ENCODE measurements around the gene XPO6. TPM values are rescaled to one million over a fixed set of nuclear protein-coding genes. Genes with fewer than 3 reads are reported as not detected.

The XPO6 gene
- polyA plus RNA-seq, 1 donor (not counting 4 experiments of a cell fraction or from before 2014, with no cell fraction given): 127 TPM

DNA sequence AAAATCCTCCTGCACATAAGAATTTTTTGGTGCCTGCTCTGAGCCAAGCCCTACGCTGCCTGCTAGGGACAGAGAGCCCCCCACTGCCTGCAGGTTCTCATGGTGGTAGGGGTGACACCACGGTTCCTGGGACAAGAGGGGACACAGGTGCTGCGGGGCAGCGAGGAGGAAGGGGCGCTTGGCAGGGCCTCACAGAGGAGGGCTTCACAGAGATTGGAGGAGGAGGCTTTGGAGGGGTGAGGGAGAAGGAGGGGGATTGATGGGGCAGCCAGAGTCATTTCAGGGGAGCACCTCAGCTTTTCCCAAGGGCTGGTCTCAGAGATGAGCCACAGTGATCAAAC lies 118.4 kb downstream of the XPO6 start:
- DNase-seq (ENCODE audit: low read depth, low spot score) (no peak), FAIRE-seq (no peak)
- H3K9me1 ChIP-seq (ENCODE audit: control insufficient read depth, extremely low read depth, insufficient read depth, low read length): no peaks in the 10 kb centered on the region
- H3K4me2 ChIP-seq (ENCODE audit: control insufficient read depth, extremely low read depth, insufficient read depth, low read depth, low read length): peak overlapping the region; percentile 27
- H3K9me3 ChIP-seq (ENCODE audit: control insufficient read depth, low read depth, low read length): no peaks in the 10 kb centered on the region
- no peak overlapping the region for H3K9ac ChIP-seq (ENCODE audit: control insufficient read depth, extremely low read depth, insufficient read depth, low read length)
- H2AFZ ChIP-seq (ENCODE audit: control insufficient read depth, low read length): no peak overlapping the region
- H4K20me1 ChIP-seq (ENCODE audit: control insufficient read depth, extremely low read depth, insufficient read depth, low read length): no peaks in the 10 kb centered on the region
- dilution Hi-C loops (cut with MboI; ENCODE audit: extremely low pct_ligation_motif_present, low sequenced_read_pairs): no loop called here
- H3K4me3 ChIP-seq (ENCODE audit: control insufficient read depth in 2 of 3, extremely low read depth in 1 of 3, insufficient read depth in 2 of 3, low read depth in 1 of 3, low read length in 3 of 3): no peak overlapping the region
- no peak overlapping the region for H3K27ac ChIP-seq (ENCODE audit: control insufficient read depth, insufficient read depth, low read length)
- H3K79me2 ChIP-seq (ENCODE audit: control insufficient read depth, insufficient read depth, low read length): no peaks in the 10 kb centered on the region
- no peak for TF ChIP-seq EZH2 (IDR thresholded peaks at IDR 0.05; ENCODE audit: low read length)
- TF ChIP-seq, protein P1, sequence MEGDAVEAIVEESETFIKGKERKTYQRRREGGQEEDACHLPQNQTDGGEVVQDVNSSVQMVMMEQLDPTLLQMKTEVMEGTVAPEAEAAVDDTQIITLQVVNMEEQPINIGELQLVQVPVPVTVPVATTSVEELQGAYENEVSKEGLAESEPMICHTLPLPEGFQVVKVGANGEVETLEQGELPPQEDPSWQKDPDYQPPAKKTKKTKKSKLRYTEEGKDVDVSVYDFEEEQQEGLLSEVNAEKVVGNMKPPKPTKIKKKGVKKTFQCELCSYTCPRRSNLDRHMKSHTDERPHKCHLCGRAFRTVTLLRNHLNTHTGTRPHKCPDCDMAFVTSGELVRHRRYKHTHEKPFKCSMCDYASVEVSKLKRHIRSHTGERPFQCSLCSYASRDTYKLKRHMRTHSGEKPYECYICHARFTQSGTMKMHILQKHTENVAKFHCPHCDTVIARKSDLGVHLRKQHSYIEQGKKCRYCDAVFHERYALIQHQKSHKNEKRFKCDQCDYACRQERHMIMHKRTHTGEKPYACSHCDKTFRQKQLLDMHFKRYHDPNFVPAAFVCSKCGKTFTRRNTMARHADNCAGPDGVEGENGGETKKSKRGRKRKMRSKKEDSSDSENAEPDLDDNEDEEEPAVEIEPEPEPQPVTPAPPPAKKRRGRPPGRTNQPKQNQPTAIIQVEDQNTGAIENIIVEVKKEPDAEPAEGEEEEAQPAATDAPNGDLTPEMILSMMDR (optimal IDR thresholded peaks at IDR 0.05 in 1 of 3, IDR thresholded peaks at IDR 0.05 in 1 of 3, conservative IDR thresholded peaks at IDR 0.05 in 1 of 3; ENCODE audit: extremely low read depth in 1 of 3, insufficient read depth in 2 of 3, low read length in 3 of 3): no peak
- H3K4me1 ChIP-seq (ENCODE audit: control insufficient read depth, extremely low read depth, insufficient read depth, low read length): peaks cover 10% of the 10 kb centered on the region
- H3K36me3 ChIP-seq (ENCODE audit: control insufficient read depth in 2 of 2, extremely low read depth in 1 of 2, insufficient read depth in 2 of 2, low read length in 2 of 2): peaks cover 10 to 11% of the 10 kb centered on the region in 2 experiments
- no peaks in the 10 kb centered on the region for H3K27me3 ChIP-seq (ENCODE audit: control insufficient read depth, extremely low read depth, insufficient read depth, low read length)

DNA sequence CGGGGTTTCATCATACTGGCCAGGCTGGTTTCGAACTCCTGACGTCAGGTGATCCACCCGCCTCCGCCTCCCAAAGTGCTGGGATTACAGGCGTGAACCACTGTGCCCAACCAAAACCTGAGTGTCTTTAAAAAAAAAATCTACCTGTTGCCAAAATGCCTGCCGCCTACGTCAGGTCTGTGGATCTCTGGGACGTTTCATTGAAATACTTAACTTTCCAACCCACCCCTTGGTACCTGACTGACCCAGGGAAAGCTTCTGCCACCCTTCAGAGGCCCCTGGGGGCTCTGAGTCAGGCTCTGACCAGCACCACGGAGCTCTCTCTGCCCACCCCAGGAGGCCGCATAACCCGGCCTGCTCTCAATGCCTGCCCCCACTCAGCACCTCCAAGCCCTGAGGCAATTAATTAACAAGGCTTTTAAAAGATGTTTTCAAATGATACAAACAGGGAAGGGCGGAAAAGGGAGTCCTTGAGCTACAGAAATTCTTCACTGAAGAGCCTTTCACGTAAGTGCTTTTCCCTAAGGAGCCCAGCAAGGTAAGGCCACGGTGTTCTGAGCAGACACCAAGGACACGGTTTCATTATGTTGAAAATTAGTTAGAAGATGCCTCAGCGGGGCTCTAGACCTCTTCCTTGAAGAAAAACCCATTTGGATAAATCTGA lies 118.9 kb downstream of the XPO6 start:
- TF ChIP-seq, protein P1 (optimal IDR thresholded peaks at IDR 0.05 in 1 of 3, IDR thresholded peaks at IDR 0.05 in 1 of 3, conservative IDR thresholded peaks at IDR 0.05 in 1 of 3; ENCODE audit: extremely low read depth in 1 of 3, insufficient read depth in 2 of 3, low read length in 3 of 3): no peak
- TF ChIP-seq EZH2 (IDR thresholded peaks at IDR 0.05; ENCODE audit: low read length): no peak
- Histone ChIP-seq H3K4me1 (ENCODE audit: control insufficient read depth, extremely low read depth, insufficient read depth, low read length) (peaks cover 10% of the 10 kb centered on the region), H3K4me2 (ENCODE audit: control insufficient read depth, extremely low read depth, insufficient read depth, low read depth, low read length) (peak overlapping the region; percentile 27), H3K9me1 (ENCODE audit: control insufficient read depth, extremely low read depth, insufficient read depth, low read length) (no peaks in the 10 kb centered on the region), H3K27me3 (ENCODE audit: control insufficient read depth, extremely low read depth, insufficient read depth, low read length) (no peaks in the 10 kb centered on the region), H2AFZ (ENCODE audit: control insufficient read depth, low read length) (no peak overlapping the region), H3K36me3 (ENCODE audit: control insufficient read depth in 2 of 2, extremely low read depth in 1 of 2, insufficient read depth in 2 of 2, low read length in 2 of 2) (peaks cover 5 to 7% of the 10 kb centered on the region in 2 experiments), H3K4me3 (ENCODE audit: control insufficient read depth in 2 of 3, extremely low read depth in 1 of 3, insufficient read depth in 2 of 3, low read depth in 1 of 3, low read length in 3 of 3) (no peak overlapping the region), H4K20me1 (ENCODE audit: control insufficient read depth, extremely low read depth, insufficient read depth, low read length) (no peaks in the 10 kb centered on the region), H3K79me2 (ENCODE audit: control insufficient read depth, insufficient read depth, low read length) (no peaks in the 10 kb centered on the region), H3K9ac (ENCODE audit: control insufficient read depth, extremely low read depth, insufficient read depth, low read length) (no peak overlapping the region), H3K9me3 (ENCODE audit: control insufficient read depth, low read depth, low read length) (no peaks in the 10 kb centered on the region), H3K27ac (ENCODE audit: control insufficient read depth, insufficient read depth, low read length) (peak overlapping the region; percentile 20)
- dilution Hi-C loops (cut with MboI; ENCODE audit: extremely low pct_ligation_motif_present, low sequenced_read_pairs): no loop called here
- FAIRE-seq: no peak
- DNase-seq (ENCODE audit: low read depth, low spot score): no peak
